ENCODE data around the gene MSH3. TPM values are rescaled to one million over a fixed set of nuclear protein-coding genes. Genes with fewer than 3 reads are reported as not detected.

MSH3 gene
- total RNA-seq, 3 donors from 2014 or later (not counting 1 experiment from before 2014, with no cell fraction given): 11.6 to 17.1 (median 15.5) TPM

DNA sequence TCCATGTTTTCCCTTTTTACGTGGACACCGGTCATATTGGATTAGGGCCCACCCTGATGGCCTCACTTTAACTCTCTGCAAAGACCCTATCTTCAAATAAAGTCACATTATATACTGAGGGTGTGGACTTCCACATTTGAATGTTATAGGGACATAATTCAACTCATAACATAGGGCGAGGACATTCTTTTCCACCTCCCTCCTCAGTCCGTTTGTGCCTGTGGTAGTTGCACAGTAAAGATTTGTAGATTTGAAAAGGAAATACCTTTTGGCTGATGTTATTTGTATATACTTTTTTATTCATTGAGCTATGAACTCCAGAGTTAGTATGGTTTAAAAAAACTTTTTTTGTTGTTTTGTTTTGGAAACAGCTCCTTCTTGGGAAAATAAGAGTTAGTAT is 51.3 kb downstream of the MSH3 start:
- Mint-ChIP-seq H3K9me3 (no peaks in the 10 kb centered on the region), H3K36me3 (no peaks in the 10 kb centered on the region), H3K27me3 (ENCODE audit: low read depth in 2 of 2) (no peaks in the 10 kb centered on the region), H3K27ac (no peak overlapping the region), H3K4me1 (peaks cover 27 to 30% of the 10 kb centered on the region in 2 donors), H3K4me3 (no peak overlapping the region)
- H3K9me3 ChIP-seq (ENCODE audit: control insufficient read depth, insufficient read depth, low read length): no peaks in the 10 kb centered on the region
- no peak overlapping the region for H3K27ac ChIP-seq (ENCODE audit: low read length)
- no peaks in the 10 kb centered on the region for H3K27me3 ChIP-seq (ENCODE audit: control insufficient read depth, insufficient read depth, low read length)
- intact Hi-C loops (cut with micrococcal nuclease): no loop called here
- DNase-seq (no peak), ATAC-seq (no peak)
- TF ChIP-seq CTCF (IDR thresholded peaks at IDR 0.05): no peak
- H3K4me3 ChIP-seq (ENCODE audit: low read length): no peak overlapping the region
- no peaks in the 10 kb centered on the region for H3K36me3 ChIP-seq (ENCODE audit: control insufficient read depth, insufficient read depth, low read length)
- H3K4me1 ChIP-seq (ENCODE audit: control insufficient read depth, insufficient read depth, low read length): peaks cover 10% of the 10 kb centered on the region
- WGBS (ENCODE audit: insufficient coverage): 100% methylated on average over 2 of the region's 4 CpGs

- no peaks in the 10 kb centered on the region for H3K9me3 ChIP-seq (ENCODE audit: control insufficient read depth, insufficient read depth, low read length)
- H3K36me3 Mint-ChIP-seq: no peaks in the 10 kb centered on the region
- intact Hi-C loops (cut with micrococcal nuclease): no loop called here
Measured at GRCh38 chr5:80706835-80707447, 52.5 kb downstream of the MSH3 start.

DNA sequence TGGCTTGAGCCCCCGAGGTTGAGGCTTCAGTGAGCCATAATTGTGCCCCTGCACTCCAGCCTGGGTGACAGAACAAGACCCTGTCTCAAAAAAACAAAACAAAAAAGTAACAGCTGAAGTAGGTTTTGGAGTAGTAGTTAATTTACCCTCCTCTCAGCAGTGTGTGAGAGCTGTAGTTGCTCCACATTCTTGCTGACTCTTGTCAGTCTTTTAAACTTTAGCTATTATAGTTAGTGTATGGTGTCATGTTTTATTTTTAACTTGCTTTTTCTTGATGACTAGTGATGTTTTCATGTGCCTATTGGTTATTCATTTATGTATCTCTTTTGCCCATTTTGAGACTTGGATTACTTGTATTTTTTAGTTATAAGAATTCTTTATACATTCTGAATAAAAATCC is 53.2 kb downstream of the MSH3 start:
- ATAC-seq (no peak), DNase-seq (no peak)
- Mint-ChIP-seq H3K27ac (no peak overlapping the region), H3K27me3 (ENCODE audit: low read depth in 2 of 2) (no peaks in the 10 kb centered on the region), H3K36me3 (no peaks in the 10 kb centered on the region), H3K4me1 (peaks cover 31 to 34% of the 10 kb centered on the region in 2 donors), H3K9me3 (no peaks in the 10 kb centered on the region), H3K4me3 (no peak overlapping the region)
- peaks cover 21% of the 10 kb centered on the region for H3K4me1 ChIP-seq (ENCODE audit: control insufficient read depth, insufficient read depth, low read length)
- 91% methylated on average over 1 of the region's 1 CpG for WGBS (ENCODE audit: insufficient coverage)
- H3K4me3 ChIP-seq (ENCODE audit: low read length): no peak overlapping the region
- H3K36me3 ChIP-seq (ENCODE audit: control insufficient read depth, insufficient read depth, low read length): no peaks in the 10 kb centered on the region
- no peaks in the 10 kb centered on the region for H3K27me3 ChIP-seq (ENCODE audit: control insufficient read depth, insufficient read depth, low read length)
- intact Hi-C loops (cut with micrococcal nuclease): no loop called here
- no peak for TF ChIP-seq CTCF (IDR thresholded peaks at IDR 0.05)
- H3K27ac ChIP-seq (ENCODE audit: low read length): no peak overlapping the region
- no peaks in the 10 kb centered on the region for H3K9me3 ChIP-seq (ENCODE audit: control insufficient read depth, insufficient read depth, low read length)

More at GRCh38 chr5:80706835-80707447, 52.5 kb downstream of the MSH3 start:
- DNase-seq (no peak), ATAC-seq (no peak)
- peaks cover 21% of the 10 kb centered on the region for H3K4me1 ChIP-seq (ENCODE audit: control insufficient read depth, insufficient read depth, low read length)
- Mint-ChIP-seq H3K4me1 (peaks cover 28 to 34% of the 10 kb centered on the region in 2 donors), H3K27ac (no peak overlapping the region), H3K27me3 (ENCODE audit: low read depth in 2 of 2) (no peaks in the 10 kb centered on the region), H3K4me3 (no peak overlapping the region), H3K9me3 (no peaks in the 10 kb centered on the region)
- H3K4me3 ChIP-seq (ENCODE audit: low read length): no peak overlapping the region
- H3K27ac ChIP-seq (ENCODE audit: low read length): no peak overlapping the region
- 89% methylated on average over 1 of the region's 2 CpGs for WGBS (ENCODE audit: insufficient coverage)
- no peaks in the 10 kb centered on the region for H3K36me3 ChIP-seq (ENCODE audit: control insufficient read depth, insufficient read depth, low read length)
- no peak for TF ChIP-seq CTCF (IDR thresholded peaks at IDR 0.05)
- H3K27me3 ChIP-seq (ENCODE audit: control insufficient read depth, insufficient read depth, low read length): no peaks in the 10 kb centered on the region

- H3K4me3 ChIP-seq (ENCODE audit: low read length): no peak overlapping the region
- peaks cover 18% of the 10 kb centered on the region for H3K4me1 ChIP-seq (ENCODE audit: control insufficient read depth, insufficient read depth, low read length)
- TF ChIP-seq CTCF (IDR thresholded peaks at IDR 0.05): no peak
- intact Hi-C loops (cut with micrococcal nuclease): loop anchor here (10.0 kb wide), 1 partner anchor 124 kb away; no protein-coding TSS in a partner anchor
- Mint-ChIP-seq H3K27ac (peak overlapping the region in 1 of 2 donors; percentile 46), H3K36me3 (no peaks in the 10 kb centered on the region), H3K27me3 (ENCODE audit: low read depth in 2 of 2) (no peaks in the 10 kb centered on the region), H3K9me3 (no peaks in the 10 kb centered on the region), H3K4me1 (peaks cover 34 to 37% of the 10 kb centered on the region in 2 donors), H3K4me3 (no peak overlapping the region)
- ATAC-seq (no peak), DNase-seq (no peak)
- 87% methylated on average over 5 of the region's 5 CpGs for WGBS (ENCODE audit: insufficient coverage)
- no peaks in the 10 kb centered on the region for H3K9me3 ChIP-seq (ENCODE audit: control insufficient read depth, insufficient read depth, low read length)
- no peaks in the 10 kb centered on the region for H3K27me3 ChIP-seq (ENCODE audit: control insufficient read depth, insufficient read depth, low read length)
- no peaks in the 10 kb centered on the region for H3K36me3 ChIP-seq (ENCODE audit: control insufficient read depth, insufficient read depth, low read length)
- H3K27ac ChIP-seq (ENCODE audit: low read length): no peak overlapping the region
Measured at GRCh38 chr5:80711216-80711615, 56.8 kb downstream of the MSH3 start.

All from natural killer cell (primary cell).